GM19372 (cell line): Measurements from ENCODE around the gene SERPINF2.
"Not testable (repeated sequence)": the region's sequence is repeated elsewhere in the genome, so short reads cannot be mapped to it uniquely, and the experiment has no call there.

Experiments
- ATAC-seq: cut with Tn5 transposase; IDR thresholded peaks from one replicate; pipeline ENCODE4 v1.9.1; 2021; ENCODE audit warnings: mild to moderate bottlenecking, low read depth, moderate library complexity; ENCODE audit not compliant: unreplicated experiment

Gene SERPINF2

DNA sequence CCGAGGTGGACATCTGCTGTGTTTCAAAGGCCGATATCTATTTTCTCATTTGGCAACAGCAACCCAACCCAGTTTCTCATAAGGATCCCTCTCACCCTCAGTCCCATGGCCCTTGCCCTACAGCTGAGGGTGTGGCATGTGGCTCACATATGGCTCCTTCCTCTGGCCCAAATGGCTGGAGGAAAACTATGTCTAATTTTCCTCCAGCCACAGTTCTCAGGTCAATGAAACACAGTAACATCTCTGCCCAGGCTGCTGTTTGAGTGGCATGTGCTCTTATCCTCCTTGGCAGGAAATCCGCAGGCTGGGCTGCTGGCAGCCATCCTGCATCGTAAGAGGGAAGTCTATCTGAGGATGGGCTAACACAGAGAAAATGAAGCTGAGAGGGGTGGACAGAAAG lies 43.3 kb downstream of the SERPINF2 start:
- ATAC-seq: no peak

DNA sequence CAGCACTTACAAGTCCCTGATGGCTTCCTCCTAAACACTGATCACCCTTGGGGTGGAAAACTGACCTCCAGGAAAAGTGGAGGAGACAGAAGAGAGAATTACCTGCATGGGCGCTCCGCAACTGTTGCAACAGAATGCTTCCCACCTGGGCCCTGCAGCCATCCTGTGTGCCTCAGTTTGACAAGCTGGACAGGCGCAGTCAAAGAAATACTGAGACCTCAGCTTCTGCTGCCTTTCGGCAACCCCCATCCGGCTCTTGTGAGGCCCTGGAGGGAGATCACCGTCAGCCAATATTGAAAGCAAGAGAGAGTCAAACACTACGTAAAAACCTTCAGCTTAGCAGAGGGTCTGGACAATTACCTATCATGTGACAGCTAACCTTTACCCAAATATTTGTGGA lies 44.0 kb downstream of the SERPINF2 start:
- no peak for ATAC-seq

DNA sequence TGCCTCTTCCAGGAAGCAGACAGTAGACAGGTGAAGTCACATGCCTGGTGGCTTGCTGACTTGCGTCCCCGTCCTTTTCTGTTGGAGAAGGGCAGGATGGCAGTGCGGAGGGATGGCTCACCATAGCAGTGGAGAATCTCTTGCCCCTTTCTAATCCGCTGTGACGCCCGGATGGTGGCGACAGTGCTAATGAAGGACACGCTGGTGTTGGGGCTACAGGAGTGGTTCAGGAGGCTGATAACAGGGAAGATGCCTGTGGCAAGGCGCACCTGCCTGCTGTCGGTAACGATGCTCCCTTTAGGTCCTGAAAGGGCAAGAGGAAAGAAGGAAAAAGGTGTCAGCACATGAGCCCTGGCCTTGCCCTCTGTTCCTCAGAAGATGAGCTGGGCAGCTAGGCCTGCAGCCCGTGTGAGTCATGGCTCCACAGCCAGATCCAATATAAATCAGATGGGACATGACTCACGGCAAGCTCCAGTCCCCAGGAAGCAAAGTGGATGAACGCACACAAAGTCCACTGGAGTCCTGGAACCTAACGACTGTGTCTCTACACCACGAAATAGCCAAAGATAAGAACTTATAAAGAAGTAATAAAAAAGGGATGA lies 44.7 kb downstream of the SERPINF2 start:
- no peak for ATAC-seq

DNA sequence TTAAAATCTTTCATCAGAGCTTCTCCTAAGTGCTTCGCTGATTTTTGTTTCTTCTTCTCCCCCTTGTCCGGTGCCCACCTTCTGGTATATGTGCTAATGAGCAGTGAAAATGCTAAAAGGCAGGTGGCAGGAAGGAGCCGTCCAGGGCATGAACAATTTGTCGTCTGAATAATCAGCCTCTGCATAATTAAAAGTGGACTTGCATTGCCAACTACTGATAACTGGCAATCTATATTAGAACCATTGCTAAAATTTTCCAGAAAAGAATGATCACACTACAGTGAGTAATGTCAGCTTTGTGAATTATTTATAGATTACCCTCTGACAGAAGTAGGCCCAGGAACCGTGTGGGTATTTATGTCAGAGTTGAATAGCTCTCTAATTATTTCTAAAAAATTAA lies 47.3 kb downstream of the SERPINF2 start:
- ATAC-seq: no peak

DNA sequence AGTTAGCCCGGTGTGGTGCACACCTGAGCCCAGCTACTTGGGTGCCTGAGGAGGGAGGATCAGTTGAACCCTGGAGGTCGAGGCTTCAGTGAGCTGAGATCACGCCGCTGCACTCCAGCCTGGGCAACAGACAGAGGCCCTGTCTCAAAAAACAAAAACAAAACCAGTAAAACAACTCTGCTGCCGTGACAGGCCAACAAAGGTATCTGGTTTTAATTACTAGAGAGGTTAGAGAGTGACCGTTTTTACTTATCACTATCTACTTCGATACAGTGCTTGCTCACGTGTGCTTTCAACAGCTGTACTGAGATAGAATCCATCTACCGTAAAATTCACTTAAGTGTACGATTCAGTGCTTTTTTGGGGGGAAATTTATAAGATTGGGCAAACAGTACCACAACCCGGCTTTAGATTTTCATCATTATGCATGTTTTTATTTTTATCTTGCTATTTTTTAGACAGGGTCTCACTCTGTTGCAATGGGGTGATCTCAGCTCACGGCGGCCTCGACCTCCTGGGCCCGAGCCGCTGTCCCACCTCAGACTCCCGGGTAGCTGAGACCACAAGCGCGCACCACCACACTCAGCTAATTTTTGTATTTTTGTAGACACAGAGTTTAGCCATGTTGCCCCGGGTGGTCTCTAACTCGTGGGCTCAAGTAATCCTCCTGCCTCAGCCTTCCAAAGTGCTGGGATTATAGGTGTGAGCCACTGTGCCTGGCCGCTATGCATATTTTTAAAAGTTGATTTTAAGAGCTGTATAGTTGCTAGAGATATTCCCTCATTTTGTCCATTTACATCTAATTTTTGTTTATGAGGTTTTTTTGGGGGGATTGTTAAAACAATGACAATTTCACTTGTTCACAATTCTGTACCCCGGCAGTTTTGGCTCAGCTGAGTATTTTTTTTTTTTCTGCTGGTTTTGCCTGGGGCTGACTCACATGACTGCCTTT lies 50.1 kb downstream of the SERPINF2 start:
- no peak for ATAC-seq

DNA sequence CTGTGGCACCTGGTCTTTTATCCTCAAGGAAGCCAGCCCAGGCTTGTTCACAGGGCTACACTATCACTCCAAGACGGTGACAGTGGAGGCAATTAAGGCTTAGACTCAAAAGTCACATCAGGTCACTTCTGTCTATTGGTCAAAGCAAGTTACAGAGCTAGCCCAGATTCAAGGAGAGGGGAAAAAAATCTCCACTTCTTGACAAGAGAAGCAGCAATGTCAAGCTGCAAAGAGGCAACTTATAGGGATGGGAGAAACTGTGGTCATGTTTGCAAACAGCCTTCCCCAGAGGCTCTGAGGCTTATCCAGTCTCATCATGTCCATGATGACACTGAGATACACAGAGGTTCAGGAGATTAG lies 50.8 kb downstream of the SERPINF2 start:
- ATAC-seq: no peak

DNA sequence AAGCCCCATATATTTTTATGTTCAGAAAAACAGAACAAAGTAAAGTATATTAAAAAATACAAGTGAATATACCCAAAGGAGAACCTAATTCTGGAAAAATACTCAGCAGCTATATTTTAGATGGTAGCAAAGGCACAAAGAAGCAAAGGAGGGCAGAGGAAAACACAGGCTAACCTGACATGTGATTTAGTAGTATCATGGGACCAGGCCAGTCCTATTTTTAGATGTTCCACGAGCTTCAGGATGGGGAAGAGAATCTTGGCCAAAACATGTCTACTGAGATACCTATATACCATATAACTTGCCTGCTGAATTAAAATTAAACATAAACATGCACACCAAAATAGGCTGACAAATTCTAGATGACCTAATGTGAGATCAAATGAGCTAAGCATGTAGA lies 54.1 kb downstream of the SERPINF2 start:
- no peak for ATAC-seq

DNA sequence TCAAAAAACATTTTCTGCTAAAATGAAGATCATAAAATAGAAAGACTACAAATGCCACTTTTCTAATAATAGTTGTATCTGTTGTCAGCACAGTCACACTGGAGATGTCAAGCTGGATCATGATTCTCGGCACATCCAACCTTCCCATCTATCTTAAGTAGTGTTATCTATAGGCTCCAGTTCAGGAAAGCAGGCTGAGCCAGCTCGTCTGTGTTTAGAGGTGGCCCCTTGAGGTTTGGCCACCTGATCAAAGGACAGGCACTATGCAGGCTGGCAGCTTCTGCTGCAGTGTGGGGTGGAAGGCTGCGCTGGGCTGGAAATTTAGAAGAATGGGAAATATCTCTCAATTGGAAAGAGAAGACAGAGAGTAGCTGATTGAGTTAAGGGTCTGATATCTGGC lies 54.7 kb downstream of the SERPINF2 start:
- ATAC-seq: no peak

DNA sequence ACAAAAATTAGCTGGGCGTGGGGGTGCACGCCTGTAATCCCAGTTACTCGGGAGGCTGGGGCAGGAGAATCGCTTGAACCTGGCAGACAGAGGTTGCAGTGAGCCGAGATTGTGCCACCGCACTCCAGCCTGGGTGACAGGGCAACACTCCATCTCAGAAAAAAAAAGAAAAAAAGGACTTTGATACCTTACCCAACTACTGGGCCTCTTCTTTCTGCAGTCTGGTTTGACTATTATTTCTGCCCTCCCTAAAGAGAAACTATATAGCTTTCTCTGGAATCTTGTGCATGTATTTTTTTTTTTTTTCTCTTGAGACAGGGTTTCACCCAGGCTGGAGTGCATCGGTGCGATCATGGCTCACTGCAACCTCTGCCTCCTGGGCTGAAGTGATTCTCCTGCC lies 55.2 kb downstream of the SERPINF2 start:
- ATAC-seq: not testable (repeated sequence)

DNA sequence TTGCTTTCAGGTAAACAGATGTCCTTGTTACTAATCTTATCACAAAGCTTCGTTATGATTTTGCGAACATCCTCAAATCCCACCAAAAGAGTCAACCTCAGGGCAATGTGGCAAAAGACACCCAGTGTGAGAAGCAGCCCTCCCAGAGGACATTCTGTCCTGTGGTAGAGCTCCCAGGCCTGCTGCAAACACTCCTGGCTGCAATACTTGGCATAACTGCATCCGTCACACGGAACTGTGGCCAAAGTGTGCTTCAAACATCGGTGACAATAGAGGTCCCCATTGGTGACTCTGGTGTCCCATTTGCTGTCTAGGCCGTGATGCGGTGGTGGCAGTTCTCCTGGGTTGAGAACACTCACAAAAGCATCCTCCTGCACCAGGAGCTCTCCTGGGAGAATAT lies 57.6 kb downstream of the SERPINF2 start:
- ATAC-seq: no peak

DNA sequence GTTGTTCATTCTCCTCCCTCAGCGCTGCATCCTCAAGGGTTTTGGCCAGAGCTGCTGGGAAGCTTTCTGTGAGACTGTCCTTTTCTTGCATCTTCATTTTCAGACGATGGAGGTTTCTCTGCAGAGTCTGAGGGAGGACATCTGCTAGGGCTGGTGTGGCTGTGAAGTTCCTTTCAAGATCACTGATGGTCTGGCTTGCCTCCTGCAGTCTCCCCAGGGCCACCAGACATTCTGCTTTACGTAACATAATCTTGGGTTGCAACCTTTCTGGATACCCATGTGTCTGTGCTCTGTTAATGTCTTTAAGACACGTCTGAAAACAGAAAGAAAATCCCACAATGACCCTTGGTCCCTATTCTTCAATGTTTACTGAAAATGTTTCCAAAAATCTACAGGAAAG lies 58.0 kb downstream of the SERPINF2 start:
- no peak for ATAC-seq

DNA sequence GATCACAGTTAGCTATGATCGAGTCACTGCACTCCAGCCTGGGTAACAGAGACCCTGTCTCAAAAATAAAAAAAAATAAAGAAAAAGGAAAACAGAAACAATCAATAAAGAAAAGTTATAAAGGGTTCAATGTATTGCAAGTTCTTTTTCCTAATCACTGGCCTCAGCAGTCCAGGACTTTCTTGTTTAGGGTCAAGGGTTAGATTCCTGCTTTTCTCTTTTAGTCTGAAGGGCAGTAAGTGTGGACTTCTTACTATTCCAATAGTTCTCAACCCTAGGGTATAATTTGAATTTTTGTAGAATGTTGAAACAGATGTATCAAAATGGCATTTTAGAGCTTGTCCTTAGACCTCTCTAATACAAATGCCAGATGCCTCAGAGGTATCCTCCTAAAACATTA lies 59.8 kb downstream of the SERPINF2 start:
- ATAC-seq: no peak

DNA sequence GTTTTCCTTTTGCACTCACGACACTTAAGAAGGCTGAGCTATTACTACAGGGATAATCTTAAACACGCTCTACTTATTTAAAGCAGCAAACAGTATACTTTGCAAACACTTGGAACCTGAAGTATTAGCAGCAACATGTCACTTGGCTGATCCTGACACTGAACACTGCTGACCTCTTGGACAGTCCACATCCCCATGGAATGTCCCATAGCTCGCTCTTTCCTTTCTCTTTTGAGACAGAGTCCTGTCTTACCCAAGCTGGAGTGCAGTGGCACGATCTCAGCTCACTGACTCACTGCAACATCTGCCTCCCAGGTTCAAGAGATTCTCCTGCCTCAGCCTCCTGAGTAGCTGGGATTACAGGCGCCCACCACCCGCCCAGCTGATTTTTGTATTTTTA lies 60.6 kb downstream of the SERPINF2 start:
- ATAC-seq: no peak
